LNCaP clone FGC (cell line): ENCODE measurements around the gene INSIG2.

Source experiments
- DNase-seq: peaks from one replicate; pipeline ENCODE4 v3.0.0-alpha.2; 2011; ENCODE audit warnings: low read depth
- H3K4me3 ChIP-seq: 2 replicates; pipeline ENCODE4 v1.5.1; 2011; ENCODE audit warnings: mild to moderate bottlenecking, low read depth, low read length, control low read depth
- TF ChIP-seq, protein P1 (sequence below): IDR thresholded peaks from 2 replicates; pipeline ENCODE4 v1.5.1; 2012; ENCODE audit warnings: mild to moderate bottlenecking; ENCODE audit not compliant: control insufficient read depth, insufficient read depth; ENCODE audit errors: extremely low read depth

Gene INSIG2

DNA sequence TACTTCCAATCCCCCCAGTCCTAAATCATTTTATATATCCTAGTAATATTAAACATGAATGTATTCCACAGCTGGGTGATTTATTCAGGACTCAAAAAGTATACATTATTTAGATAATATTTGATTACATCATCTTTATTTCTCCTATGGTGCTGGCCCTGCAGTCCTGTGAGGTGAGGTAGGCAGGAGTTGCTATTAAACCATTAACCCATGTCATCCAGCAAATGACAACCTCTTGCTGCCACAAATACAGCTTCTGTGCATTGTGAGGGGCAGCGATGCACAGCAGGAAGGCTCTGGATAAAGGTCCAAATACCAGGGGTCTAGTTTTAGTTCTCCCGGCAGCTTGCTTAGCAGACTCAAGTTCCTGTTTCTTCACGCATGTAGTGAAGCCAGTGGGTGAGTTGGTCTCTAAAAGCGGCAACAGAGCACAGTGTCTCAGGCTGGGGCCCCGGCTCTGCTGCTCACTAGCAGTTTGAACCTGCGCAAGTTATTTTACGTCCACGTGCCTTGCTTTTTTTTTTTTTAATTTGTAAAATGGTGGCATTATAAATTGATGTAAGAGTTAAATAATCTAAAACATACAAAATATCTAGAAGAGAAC lies 36.1 kb downstream of the INSIG2 start:
- H3K4me3 ChIP-seq, result no peak overlapping the region
- DNase-seq, result no peak
- TF ChIP-seq, protein P1, sequence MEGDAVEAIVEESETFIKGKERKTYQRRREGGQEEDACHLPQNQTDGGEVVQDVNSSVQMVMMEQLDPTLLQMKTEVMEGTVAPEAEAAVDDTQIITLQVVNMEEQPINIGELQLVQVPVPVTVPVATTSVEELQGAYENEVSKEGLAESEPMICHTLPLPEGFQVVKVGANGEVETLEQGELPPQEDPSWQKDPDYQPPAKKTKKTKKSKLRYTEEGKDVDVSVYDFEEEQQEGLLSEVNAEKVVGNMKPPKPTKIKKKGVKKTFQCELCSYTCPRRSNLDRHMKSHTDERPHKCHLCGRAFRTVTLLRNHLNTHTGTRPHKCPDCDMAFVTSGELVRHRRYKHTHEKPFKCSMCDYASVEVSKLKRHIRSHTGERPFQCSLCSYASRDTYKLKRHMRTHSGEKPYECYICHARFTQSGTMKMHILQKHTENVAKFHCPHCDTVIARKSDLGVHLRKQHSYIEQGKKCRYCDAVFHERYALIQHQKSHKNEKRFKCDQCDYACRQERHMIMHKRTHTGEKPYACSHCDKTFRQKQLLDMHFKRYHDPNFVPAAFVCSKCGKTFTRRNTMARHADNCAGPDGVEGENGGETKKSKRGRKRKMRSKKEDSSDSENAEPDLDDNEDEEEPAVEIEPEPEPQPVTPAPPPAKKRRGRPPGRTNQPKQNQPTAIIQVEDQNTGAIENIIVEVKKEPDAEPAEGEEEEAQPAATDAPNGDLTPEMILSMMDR, result no peak

DNA sequence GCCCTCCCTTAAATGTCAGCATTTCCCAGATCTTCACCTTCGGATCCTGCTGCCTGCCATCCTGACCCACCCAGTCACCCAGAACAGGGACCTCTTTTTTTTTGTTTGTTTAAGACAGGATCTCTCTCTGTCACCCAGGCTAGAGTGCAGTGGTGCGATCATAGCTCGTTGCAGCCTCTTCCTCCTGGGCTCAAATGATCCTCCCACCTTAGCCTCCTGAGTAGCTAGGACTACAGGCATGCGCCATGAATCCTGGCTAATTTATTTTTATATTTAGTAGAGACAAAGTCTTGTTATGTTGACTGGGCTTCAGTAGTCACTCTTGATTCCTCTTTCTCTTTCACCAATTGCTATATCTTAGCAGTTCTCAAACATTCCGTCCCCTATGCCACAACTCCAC lies 39.0 kb downstream of the INSIG2 start:
- TF ChIP-seq, protein P1, result no peak
- no peak overlapping the region for H3K4me3 ChIP-seq
- no peak for DNase-seq

DNA sequence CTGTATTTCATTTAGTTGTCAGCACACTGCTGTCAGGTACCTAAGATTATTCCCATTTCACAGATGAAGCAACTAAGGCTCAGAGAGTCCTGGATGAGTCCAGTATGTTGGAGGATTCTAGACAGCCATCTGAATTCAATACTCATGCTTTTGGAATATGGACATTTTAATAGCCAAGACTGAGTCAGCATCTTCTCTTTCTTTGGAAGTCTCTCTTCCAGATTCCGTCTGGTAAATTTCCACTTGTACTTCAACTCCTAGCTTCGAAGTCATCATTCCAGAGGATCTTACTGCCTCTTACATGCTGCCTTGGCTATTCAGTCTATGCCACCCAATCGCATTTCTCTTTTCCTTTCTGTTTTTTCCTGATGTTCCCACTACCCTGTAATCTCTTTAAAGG lies 40.6 kb downstream of the INSIG2 start:
- TF ChIP-seq, protein P1, result no peak
- DNase-seq, result no peak

DNA sequence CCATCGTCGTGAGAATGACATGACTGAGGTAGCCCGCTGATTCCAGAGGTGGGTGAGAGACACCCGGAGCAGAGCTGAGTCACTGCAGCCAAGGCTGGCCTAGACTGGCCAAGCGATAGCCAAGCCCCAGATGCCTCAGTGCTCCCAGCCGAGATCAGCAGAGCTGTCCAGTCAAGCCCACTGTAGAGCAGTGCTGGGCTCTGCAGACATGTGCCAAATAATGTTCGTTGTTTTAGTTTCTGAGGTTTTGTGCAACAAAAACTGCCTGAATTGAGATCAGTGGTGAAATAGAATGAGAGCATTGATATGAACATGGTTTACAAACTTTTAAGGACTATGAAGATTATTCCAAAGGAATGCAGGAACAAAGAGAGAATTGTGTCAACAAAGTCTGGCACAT lies 42.1 kb downstream of the INSIG2 start:
- H3K4me3 ChIP-seq, result no peak overlapping the region
- no peak for DNase-seq
- TF ChIP-seq, protein P1, result no peak

More for the DNA sequence above, 40.6 kb downstream of the INSIG2 start:
- no peak overlapping the region for H3K4me3 ChIP-seq

DNA sequence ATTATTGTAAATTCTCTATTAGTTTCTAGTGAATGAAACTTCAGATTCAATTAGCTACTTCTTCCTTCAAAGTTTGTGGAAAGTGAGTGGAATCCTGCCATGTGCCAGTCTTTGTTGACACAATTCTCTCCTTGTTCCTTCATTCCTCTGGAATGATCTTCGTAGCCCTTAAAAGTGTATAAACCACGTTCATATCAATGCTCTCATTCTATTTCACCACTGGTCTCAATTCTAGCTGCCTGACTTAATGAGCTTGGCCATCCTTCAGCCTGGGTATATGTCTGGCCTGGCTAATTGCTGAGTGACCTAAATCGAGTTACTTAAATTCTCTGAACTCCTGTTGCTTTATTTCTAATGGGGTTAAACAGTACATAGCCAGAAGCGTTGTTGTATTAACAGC lies 43.5 kb downstream of the INSIG2 start:
- DNase-seq, result no peak
- H3K4me3 ChIP-seq, result no peak overlapping the region
- TF ChIP-seq, protein P1, result no peak

DNA sequence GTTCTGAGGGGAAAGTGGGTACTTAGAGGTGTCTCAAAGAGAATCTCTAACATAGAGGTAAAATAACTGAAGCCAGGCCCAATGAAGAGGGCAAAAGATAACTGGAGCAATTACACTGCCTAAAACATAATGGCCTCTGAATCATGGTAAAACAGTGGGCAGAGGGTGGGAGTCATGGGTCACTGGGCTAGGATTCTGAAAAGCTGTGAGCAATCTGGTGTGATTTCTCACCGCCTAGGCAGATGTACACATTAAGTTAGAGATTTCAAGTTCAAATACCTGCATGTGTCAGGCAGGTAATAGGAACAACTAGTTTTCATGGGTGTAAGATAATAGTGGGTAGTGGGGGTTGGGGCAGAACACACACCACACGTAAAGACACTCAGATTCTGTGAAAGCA lies 45.6 kb downstream of the INSIG2 start:
- TF ChIP-seq, protein P1, result no peak
- DNase-seq, result no peak
- no peak overlapping the region for H3K4me3 ChIP-seq

DNA sequence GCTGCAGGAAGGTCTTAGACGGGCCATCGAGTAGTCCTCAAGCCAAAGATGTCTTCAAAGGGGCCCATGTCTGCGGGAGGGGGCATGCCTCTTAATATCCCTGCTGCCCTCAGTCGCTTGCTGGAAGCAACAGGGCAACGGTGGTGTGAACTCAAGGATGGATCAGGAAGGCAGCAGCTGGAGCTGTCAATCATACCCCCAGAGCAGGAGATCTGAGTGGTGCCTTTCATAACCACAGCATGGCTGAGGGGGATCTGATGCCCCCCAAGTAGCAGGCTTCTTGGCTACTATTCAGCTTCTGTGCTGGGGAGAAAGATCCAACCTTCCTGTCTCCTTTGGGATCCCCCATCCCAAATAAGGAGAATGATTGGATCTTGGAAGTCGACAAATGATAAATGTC lies 46.4 kb downstream of the INSIG2 start:
- no peak for DNase-seq
- H3K4me3 ChIP-seq, result no peak overlapping the region
- TF ChIP-seq, protein P1, result no peak
